Measurements from ENCODE around the gene BCL2. TPM values are rescaled to one million over a fixed set of nuclear protein-coding genes. Genes with fewer than 3 reads are reported as not detected.
A peak's percentile ranks its signal among the peaks of the same experiment; 100 is the strongest.

Gene BCL2
- total RNA-seq, 1 experiment from 2014 or later: 2.5 TPM

- no peak for TF ChIP-seq YY1 (IDR thresholded peaks at IDR 0.05; ENCODE audit: extremely low read depth, insufficient replicate concordance, low read depth, low read length)
Measured at GRCh38 chr18:63074981-63075404, 244.6 kb downstream of the BCL2 start (continued).

GRCh38 chr18:63073481-63073880, 246.1 kb downstream of the BCL2 start:
- RAD21 ChIA-PET (ENCODE audit: low non-redundant PET in 1 of 2, low total read pairs in 2 of 2, uncharacterized antibody in 2 of 2, unreplicated experiment in 2 of 2): no interaction called here

More at GRCh38 chr18:63073481-63073880, 246.1 kb downstream of the BCL2 start:
- H3K9me3 ChIP-seq (ENCODE audit: control insufficient read depth in 1 of 2, insufficient read depth in 1 of 2, low read depth in 1 of 2, low read length in 2 of 2): no peaks in the 10 kb centered on the region
- H3K79me2 ChIP-seq (ENCODE audit: insufficient read depth, low read length): no peaks in the 10 kb centered on the region
- CTCF ChIA-PET: no interaction called here
- no peak overlapping the region for H2AFZ ChIP-seq (ENCODE audit: low read depth, low read length, poor library complexity, severe bottlenecking)
- H3K4me3 ChIP-seq (replicated peaks in 1 of 2; ENCODE audit: low read depth in 1 of 2, low read length in 2 of 2): no peak overlapping the region
- no peak overlapping the region for H3K27ac ChIP-seq (ENCODE audit: low read depth, low read length)
- H4K20me1 ChIP-seq (ENCODE audit: insufficient read depth): no peaks in the 10 kb centered on the region
- intact Hi-C loops (cut with micrococcal nuclease): no loop called here
- no peak for TF ChIP-seq CEBPB (IDR thresholded peaks at IDR 0.05; ENCODE audit: low read depth)
- peak in 2 of 3 experiments; percentile 11 to 26; a peak in 3 of 6 replicates for TF ChIP-seq CTCF (IDR thresholded peaks at IDR 0.05 in 2 of 3, conservative IDR thresholded peaks at IDR 0.05 in 1 of 3; ENCODE audit: borderline replicate concordance in 1 of 3, insufficient read depth in 1 of 3, low read depth in 2 of 3, low read length in 2 of 3)
- no peak for TF ChIP-seq POLR2A (IDR thresholded peaks at IDR 0.05; ENCODE audit: borderline replicate concordance, extremely low read depth, insufficient read depth, insufficient read length)
- peak; percentile 46; the same call in 1 of the 2 replicates for TF ChIP-seq RAD21 (IDR thresholded peaks at IDR 0.05; ENCODE audit: low read depth)
- no TSS peak for BruUV-seq (replicated peaks)
- H3K27me3 ChIP-seq (ENCODE audit: insufficient read depth, low read length): no peaks in the 10 kb centered on the region
- POLR2A ChIA-PET: no interaction called here
- ATAC-seq: peak; percentile 35; the same call in 1 of the 2 replicates
- H3K9me2 ChIP-seq (ENCODE audit: insufficient read depth): no peaks in the 10 kb centered on the region
- no peak overlapping the region for H3K4me2 ChIP-seq (ENCODE audit: low read length)
- H3K4me1 ChIP-seq (ENCODE audit: control insufficient read depth in 1 of 2, insufficient read depth in 2 of 2, low read length in 2 of 2): peaks cover 8 to 10% of the 10 kb centered on the region in 2 experiments; a peak in 3 of 4 replicates
- H3K9ac ChIP-seq (ENCODE audit: low read length): no peak overlapping the region
- no peak for DNase-seq (ENCODE audit: low read depth, low spot score)
- no peaks in the 10 kb centered on the region for H3K36me3 ChIP-seq (ENCODE audit: control insufficient read depth in 1 of 2, insufficient read depth in 2 of 2, low read length in 2 of 2)

Other genes with a start within 250 kb of the BCL2 start
- gene KDSR, start 47.4 kb upstream of the BCL2 start, total RNA-seq (2021; ENCODE audit: unreplicated experiment): 68.6 TPM
- 68.3 TPM for gene VPS4B, start 102.7 kb upstream of the BCL2 start, total RNA-seq (2021; ENCODE audit: unreplicated experiment)
- 19.5 TPM for gene SERPINB5, start 157.2 kb upstream of the BCL2 start, total RNA-seq (2021; ENCODE audit: unreplicated experiment)
- not detected for gene SERPINB12, start 222.6 kb upstream of the BCL2 start, total RNA-seq (2021; ENCODE audit: unreplicated experiment)